GM12865 (cell line): ENCODE data around the gene HDDC3.

Experiments
- DNase-seq: peaks from one replicate; pipeline ENCODE4 v3.0.0; 2010; ENCODE audit warnings: low read depth
- H3K4me3 ChIP-seq: 2 replicates; pipeline ENCODE4 v1.5.1; 2011; ENCODE audit warnings: mild to moderate bottlenecking, low read depth, low read length, control low read depth
- TF ChIP-seq, protein P1 (sequence below): IDR thresholded peaks from 2 replicates; pipeline ENCODE4 v1.5.1; 2011; ENCODE audit warnings: low read length, control low read depth, low read depth, inconsistent platforms; ENCODE audit not compliant: insufficient read depth; ENCODE audit errors: missing control alignments

The HDDC3 gene

DNA sequence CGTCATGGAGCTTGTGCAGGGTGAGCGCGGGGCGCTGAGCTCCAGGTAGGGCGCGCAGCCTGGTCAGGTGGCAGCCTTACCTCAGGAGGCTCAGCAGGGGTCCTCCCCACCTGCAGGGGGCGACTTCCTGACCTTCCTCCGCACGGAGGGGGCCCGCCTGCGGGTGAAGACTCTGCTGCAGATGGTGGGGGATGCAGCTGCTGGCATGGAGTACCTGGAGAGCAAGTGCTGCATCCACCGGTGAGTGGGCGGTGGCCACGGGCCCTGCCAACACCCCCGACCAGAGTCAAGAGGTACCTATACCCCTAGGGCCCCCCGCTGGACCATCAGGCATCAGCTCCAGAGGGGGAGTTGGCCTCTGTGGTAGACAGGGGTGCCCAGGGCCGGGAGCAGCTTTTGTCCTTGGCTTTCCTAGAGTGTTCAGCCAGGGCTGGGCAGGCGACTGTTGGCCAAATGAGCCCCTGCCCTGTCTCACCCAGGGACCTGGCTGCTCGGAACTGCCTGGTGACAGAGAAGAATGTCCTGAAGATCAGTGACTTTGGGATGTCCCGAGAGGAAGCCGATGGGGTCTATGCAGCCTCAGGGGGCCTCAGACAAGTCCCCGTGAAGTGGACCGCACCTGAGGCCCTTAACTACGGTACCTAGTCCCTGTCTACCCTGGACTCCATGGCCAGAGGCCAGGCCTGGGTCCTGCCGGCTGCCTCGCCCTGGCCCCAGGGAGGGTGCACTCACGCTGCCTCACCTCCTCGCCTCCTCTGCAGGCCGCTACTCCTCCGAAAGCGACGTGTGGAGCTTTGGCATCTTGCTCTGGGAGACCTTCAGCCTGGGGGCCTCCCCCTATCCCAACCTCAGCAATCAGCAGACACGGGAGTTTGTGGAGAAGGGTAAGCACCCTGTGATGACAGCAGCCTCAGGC is 38.9 kb downstream of the HDDC3 start:
- TF ChIP-seq, protein P1, sequence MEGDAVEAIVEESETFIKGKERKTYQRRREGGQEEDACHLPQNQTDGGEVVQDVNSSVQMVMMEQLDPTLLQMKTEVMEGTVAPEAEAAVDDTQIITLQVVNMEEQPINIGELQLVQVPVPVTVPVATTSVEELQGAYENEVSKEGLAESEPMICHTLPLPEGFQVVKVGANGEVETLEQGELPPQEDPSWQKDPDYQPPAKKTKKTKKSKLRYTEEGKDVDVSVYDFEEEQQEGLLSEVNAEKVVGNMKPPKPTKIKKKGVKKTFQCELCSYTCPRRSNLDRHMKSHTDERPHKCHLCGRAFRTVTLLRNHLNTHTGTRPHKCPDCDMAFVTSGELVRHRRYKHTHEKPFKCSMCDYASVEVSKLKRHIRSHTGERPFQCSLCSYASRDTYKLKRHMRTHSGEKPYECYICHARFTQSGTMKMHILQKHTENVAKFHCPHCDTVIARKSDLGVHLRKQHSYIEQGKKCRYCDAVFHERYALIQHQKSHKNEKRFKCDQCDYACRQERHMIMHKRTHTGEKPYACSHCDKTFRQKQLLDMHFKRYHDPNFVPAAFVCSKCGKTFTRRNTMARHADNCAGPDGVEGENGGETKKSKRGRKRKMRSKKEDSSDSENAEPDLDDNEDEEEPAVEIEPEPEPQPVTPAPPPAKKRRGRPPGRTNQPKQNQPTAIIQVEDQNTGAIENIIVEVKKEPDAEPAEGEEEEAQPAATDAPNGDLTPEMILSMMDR = no peak
- no peak for DNase-seq
- H3K4me3 ChIP-seq = no peak overlapping the region

DNA sequence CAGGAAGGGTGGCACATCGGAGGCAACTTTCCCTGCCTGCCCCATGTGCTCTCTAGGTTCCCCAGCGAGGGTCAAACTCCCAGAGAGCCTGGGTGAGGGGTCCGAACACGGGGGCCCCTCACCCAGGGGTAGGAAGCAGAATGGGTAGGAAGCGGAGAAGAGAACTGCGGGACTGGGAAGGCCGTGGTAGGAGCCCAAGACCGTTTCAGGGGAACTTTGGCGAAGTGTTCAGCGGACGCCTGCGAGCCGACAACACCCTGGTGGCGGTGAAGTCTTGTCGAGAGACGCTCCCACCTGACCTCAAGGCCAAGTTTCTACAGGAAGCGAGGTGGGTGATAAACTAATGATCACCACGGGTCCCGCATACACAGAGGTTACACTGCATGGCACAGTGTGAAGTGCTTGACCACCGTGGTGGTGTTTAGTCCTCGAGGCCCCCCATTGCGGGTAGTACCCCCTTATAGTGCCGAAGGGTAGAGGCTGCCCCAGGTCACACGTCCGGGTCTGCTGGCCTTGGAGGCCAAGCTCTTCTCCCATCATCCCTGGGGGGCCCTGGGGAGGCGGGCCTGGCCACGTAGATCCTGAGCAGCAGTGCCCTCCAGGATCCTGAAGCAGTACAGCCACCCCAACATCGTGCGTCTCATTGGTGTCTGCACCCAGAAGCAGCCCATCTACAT is 39.7 kb downstream of the HDDC3 start:
- no peak overlapping the region for H3K4me3 ChIP-seq
- no peak for DNase-seq
- TF ChIP-seq, protein P1 = no peak

DNA sequence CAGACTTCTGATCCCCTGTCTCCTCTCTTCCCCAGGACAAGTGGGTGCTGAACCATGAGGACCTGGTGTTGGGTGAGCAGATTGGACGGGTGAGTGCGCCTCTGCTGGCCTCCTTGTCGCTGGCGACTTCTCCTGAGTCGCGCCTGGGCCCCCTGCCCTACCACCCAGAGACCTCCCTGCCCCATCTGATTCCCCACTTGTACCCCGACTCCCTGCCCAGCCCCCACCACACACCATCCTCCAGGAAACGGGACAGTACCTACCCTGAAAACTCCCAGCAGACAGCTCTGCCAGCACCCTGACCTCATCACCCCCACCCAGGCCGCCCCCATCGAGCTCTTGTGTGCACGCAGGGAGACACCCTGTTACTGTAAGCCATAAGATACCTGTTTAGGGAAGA is 40.3 kb downstream of the HDDC3 start:
- H3K4me3 ChIP-seq = no peak overlapping the region
- DNase-seq = no peak
- TF ChIP-seq, protein P1 = no peak

DNA sequence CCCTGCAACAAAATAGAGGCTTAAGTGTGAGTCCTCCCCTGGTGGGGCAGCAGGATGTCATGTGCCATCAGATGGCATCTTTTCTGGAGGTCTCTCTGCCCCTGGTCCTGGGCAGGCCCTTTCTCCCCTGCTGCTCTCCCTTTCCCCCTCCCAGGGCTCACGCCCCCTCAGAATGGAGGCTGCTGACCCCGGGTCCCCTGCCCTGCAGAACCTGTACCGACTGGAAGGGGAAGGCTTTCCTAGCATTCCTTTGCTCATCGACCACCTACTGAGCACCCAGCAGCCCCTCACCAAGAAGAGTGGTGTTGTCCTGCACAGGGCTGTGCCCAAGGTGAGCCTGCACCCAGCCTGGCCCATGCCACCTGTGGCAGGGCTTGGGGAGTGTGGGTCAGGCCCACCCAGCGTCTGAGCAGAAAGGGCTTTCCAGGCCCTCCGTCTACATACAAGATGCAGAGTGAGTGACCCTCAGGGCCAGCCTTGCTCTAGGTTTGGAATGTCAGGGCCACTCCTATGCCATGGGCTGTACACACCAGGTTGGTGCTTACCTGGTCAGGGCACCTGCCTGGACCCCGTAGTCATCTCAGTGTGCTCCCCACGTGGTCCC is 40.9 kb downstream of the HDDC3 start:
- TF ChIP-seq, protein P1 = no peak

DNA sequence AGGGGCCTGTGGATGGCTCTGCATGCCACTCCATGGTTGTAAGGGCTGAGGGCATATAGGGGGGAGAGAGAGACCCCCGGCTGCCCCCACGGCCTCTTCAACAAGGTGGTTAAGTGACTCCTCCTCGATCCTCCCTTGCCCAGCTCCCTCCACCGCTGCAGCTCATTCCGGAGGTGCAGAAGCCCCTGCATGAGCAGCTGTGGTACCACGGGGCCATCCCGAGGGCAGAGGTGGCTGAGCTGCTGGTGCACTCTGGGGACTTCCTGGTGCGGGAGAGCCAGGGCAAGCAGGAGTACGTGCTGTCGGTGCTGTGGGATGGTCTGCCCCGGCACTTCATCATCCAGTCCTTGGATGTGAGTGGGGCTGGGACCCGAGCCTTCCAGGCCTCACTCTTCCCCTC is 41.5 kb downstream of the HDDC3 start:
- H3K4me3 ChIP-seq = no peak overlapping the region
- TF ChIP-seq, protein P1 = no peak
- DNase-seq = no peak

More for the DNA sequence above, 40.9 kb downstream of the HDDC3 start:
- no peak overlapping the region for H3K4me3 ChIP-seq
- DNase-seq = no peak

DNA sequence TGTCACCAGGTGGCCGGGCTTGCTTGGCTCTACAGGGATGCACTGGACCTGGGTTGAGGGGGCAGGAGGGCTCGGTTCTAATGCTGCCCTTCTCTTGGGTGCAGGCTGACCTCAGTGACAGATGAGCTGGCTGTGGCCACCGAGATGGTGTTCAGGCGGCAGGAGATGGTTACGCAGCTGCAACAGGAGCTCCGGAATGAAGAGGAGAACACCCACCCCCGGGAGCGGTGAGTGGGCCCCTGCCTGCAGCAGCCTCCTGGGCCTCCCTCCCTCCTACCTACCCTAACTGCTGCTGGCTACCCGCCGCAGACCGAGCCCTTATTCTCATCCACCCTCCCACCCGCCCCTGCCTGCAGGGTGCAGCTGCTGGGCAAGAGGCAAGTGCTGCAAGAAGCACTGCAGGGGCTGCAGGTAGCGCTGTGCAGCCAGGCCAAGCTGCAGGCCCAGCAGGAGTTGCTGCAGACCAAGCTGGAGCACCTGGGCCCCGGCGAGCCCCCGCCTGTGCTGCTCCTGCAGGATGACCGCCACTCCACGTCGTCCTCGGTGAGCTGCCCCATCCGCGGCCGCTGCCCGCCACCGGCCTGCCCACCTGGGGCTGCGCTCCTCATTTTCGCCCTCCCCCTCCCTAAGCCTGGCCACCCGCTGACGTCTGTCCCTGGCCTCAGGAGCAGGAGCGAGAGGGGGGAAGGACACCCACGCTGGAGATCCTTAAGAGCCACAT is 42.5 kb downstream of the HDDC3 start:
- DNase-seq = no peak
- no peak overlapping the region for H3K4me3 ChIP-seq
- TF ChIP-seq, protein P1 = no peak
